ENCODE measurements around the gene HCAR3.

The HCAR3 gene

GRCh38 chr12:122668268-122668667, 48.3 kb downstream of the HCAR3 start:
- DNase-seq: no peak

- DNase-seq: no peak
These were observed 50.9 kb downstream of the HCAR3 start for GRCh38 chr12:122665759-122666158.

GRCh38 chr12:122665349-122665748, 51.3 kb downstream of the HCAR3 start:
- DNase-seq: no peak

Measured in NCI-H2029 treated with DMSO at 0.1 percent for 48 hours (cell line).